GM13976 (cell line): ENCODE results near the gene TBC1D7.

Source experiments
- DNase-seq: peaks from one replicate; pipeline ENCODE4 v3.0.0; 2012; ENCODE audit warnings: low spot score
- CTCF ChIP-seq: IDR thresholded peaks from 2 replicates; pipeline ENCODE4 v1.5.1; 2012; ENCODE audit warnings: borderline replicate concordance, mild to moderate bottlenecking; ENCODE audit not compliant: insufficient read depth; ENCODE audit errors: extremely low read depth, missing control alignments, control extremely low read depth
- in situ Hi-C: fragments of 300-500 bp; cut with MboI; formaldehyde crosslinking; loops from one replicate; pipeline ENCODE4 v1.12.0; 2022; ENCODE audit warnings: low sequenced_read_pairs, mixed read lengths, inconsistent platforms; ENCODE audit not compliant: unreplicated experiment

TBC1D7 gene

GRCh38 chr6:13260101-13260598, 68.2 kb downstream of the TBC1D7 start:
- no peak for TF ChIP-seq CTCF
- in situ Hi-C loops = no loop called here
- DNase-seq = no peak

GRCh38 chr6:13259393-13259792, 68.9 kb downstream of the TBC1D7 start:
- in situ Hi-C loops = no loop called here
- TF ChIP-seq CTCF = no peak
- DNase-seq = peak; percentile 64

GRCh38 chr6:13256266-13257001, 71.9 kb downstream of the TBC1D7 start:
- in situ Hi-C loops = no loop called here
- no peak for TF ChIP-seq CTCF
- no peak for DNase-seq
